H1 (cell line): Measurements from ENCODE around the gene ZXDB. TPM values are rescaled to one million over a fixed set of nuclear protein-coding genes. Genes with fewer than 3 reads are reported as not detected.

ENCODE experiments used
- CTCF ChIA-PET: fragments of 300-600 bp; sonication (Branson Sonifier 250); formaldehyde crosslinking; loops from one replicate; lab custom pipeline; 2021; ENCODE audit not compliant: partially characterized antibody; lab: Charles Lee
- POLR2A ChIA-PET: fragments of 300-600 bp; sonication (Branson Sonifier 250); formaldehyde crosslinking; loops from one replicate; lab custom pipeline; 2021; ENCODE audit warnings: inconsistent platforms; ENCODE audit not compliant: partially characterized antibody; lab: Charles Lee
- DNase-seq, 2 experiments: peaks; one replicate each; pipeline versions ENCODE4 v3.0.0 to v3.0.0-alpha.2; 2010 to 2022; ENCODE audit warnings: low spot score in 2 of 2, low read depth in 1 of 2, mixed read lengths in 1 of 2
- FAIRE-seq: peaks from 2 replicates; lab custom pipeline; 2011; peaks lifted over from hg19 to GRCh38; lab: Jason Lieb, UNC
- H2AFZ ChIP-seq: 2 replicates; pipeline ENCODE4 v1.8.1; 2012; ENCODE audit warnings: low read length, inconsistent platforms
- H2AK5ac ChIP-seq: 2 replicates; pipeline ENCODE4 v1.6.1; 2013; ENCODE audit warnings: low read depth, low read length
- H2BK120ac ChIP-seq: replicated peaks from 2 replicates; pipeline ENCODE3; 2013; ENCODE audit warnings: low read depth, low read length, inconsistent platforms
- H2BK12ac ChIP-seq: 2 replicates; pipeline ENCODE4 v1.6.1; 2013; ENCODE audit warnings: low read depth, low read length
- H2BK15ac ChIP-seq: 2 replicates; pipeline ENCODE4 v1.6.1; 2013; ENCODE audit warnings: low read length
- H2BK20ac ChIP-seq: 2 replicates; pipeline ENCODE4 v1.6.1; 2013; ENCODE audit warnings: low read length
- H2BK5ac ChIP-seq: 2 replicates; pipeline ENCODE4 v1.6.1; 2013; ENCODE audit warnings: low read depth, low read length
- H3K14ac ChIP-seq: 2 replicates; pipeline ENCODE4 v1.6.1; 2013; ENCODE audit warnings: inconsistent platforms; ENCODE audit not compliant: insufficient read length
- H3K18ac ChIP-seq: 2 replicates; pipeline ENCODE4 v1.6.1; 2013; ENCODE audit warnings: low read length; ENCODE audit errors: extremely low read depth
- H3K23ac ChIP-seq: 2 replicates; pipeline ENCODE4 v1.6.1; 2013; ENCODE audit warnings: inconsistent platforms; ENCODE audit not compliant: insufficient read length
- H3K23me2 ChIP-seq: 2 replicates; pipeline ENCODE4 v1.6.1; 2013; ENCODE audit warnings: low read depth, low read length
- H3K27ac ChIP-seq: 2 replicates; pipeline ENCODE4 v1.6.1; 2011; ENCODE audit warnings: low read depth, low read length, inconsistent platforms
- H3K27me3 ChIP-seq, 4 experiments: replicated peaks in 1 of 4; 1 replicate in 1 of 4; 2 replicates in 3 of 4; pipeline versions ENCODE4 v1.6.1 to v1.8.1; 2011 to 2013; ENCODE audit warnings: low read length in 3 of 4, mild to moderate bottlenecking in 3 of 4, inconsistent platforms in 2 of 4, mixed read lengths in 2 of 4, moderate library complexity in 1 of 4; ENCODE audit not compliant: control insufficient read depth in 3 of 4, insufficient read depth in 3 of 4; ENCODE audit errors: extremely low read depth in 1 of 4
- H3K36me3 ChIP-seq, 4 experiments: 2 replicates each; pipeline versions ENCODE4 v1.6.1 to v1.8.1; 2011 to 2013; ENCODE audit warnings: mild to moderate bottlenecking in 4 of 4, low read length in 3 of 4, moderate library complexity in 2 of 4, control low read depth in 1 of 4, inconsistent platforms in 1 of 4; ENCODE audit not compliant: insufficient read depth in 4 of 4, control insufficient read depth in 2 of 4
- H3K4ac ChIP-seq: replicated peaks from 2 replicates; pipeline ENCODE3; 2013; ENCODE audit warnings: low read length, low read depth, mixed read lengths, inconsistent platforms; ENCODE audit not compliant: insufficient read length
- H3K4me1 ChIP-seq, 4 experiments: replicated peaks in 1 of 4; 1 replicate in 1 of 4; 2 replicates in 3 of 4; pipeline versions ENCODE4 v1.6.1 to v1.8.1; 2011 to 2013; ENCODE audit warnings: low read length in 3 of 4, inconsistent platforms in 2 of 4, mixed read lengths in 1 of 4; ENCODE audit not compliant: insufficient read depth in 4 of 4, control insufficient read depth in 3 of 4
- H3K4me2 ChIP-seq, 2 experiments: 2 replicates each; pipeline versions ENCODE4 v1.6.1 to v1.8.1; 2011 to 2013; ENCODE audit warnings: low read depth in 2 of 2, low read length in 2 of 2, control low read depth in 1 of 2, inconsistent platforms in 1 of 2, mild to moderate bottlenecking in 1 of 2; ENCODE audit not compliant: insufficient read depth in 1 of 2
- H3K4me3 ChIP-seq, 4 experiments: fragments of 200-600, 300-600 bp in 1 of 4; sonication (generic), shearing (Covaris generic), sonication (Bioruptor Twin) in 1 of 4; 2 replicates each; pipeline versions ENCODE4 v1.5.1 to v1.8.1; 2011 to 2016; ENCODE audit warnings: low read length in 4 of 4, low read depth in 3 of 4, control low read depth in 2 of 4, inconsistent platforms in 2 of 4, mild to moderate bottlenecking in 2 of 4, mixed read lengths in 1 of 4, moderate library complexity in 1 of 4; ENCODE audit not compliant: insufficient read depth in 2 of 4; ENCODE audit errors: extremely low read depth in 1 of 4
- H3K56ac ChIP-seq: replicated peaks from 2 replicates; pipeline ENCODE3; 2013; ENCODE audit warnings: low read depth, mild to moderate bottlenecking, mixed read lengths, low read length, inconsistent platforms; ENCODE audit not compliant: insufficient read length
- H3K79me1 ChIP-seq: 2 replicates; pipeline ENCODE4 v1.6.1; 2013; ENCODE audit warnings: low read depth, low read length, control low read depth
- H3K79me2 ChIP-seq, 2 experiments: 2 replicates each; pipeline versions ENCODE4 v1.6.1 to v1.8.1; 2012 to 2013; ENCODE audit warnings: low read length in 2 of 2, mild to moderate bottlenecking in 2 of 2, inconsistent platforms in 1 of 2; ENCODE audit not compliant: insufficient read depth in 2 of 2, control insufficient read depth in 1 of 2
- H3K9ac ChIP-seq, 4 experiments: replicated peaks in 1 of 4; 1 replicate in 1 of 4; 2 replicates in 3 of 4; pipeline versions ENCODE4 v1.6.1 to v1.8.1; 2011 to 2013; ENCODE audit warnings: low read depth in 3 of 4, low read length in 3 of 4, control low read depth in 2 of 4, mild to moderate bottlenecking in 2 of 4, moderate library complexity in 2 of 4, inconsistent platforms in 1 of 4; ENCODE audit errors: extremely low read depth in 1 of 4
- H3K9me3 ChIP-seq, 2 experiments: 2 replicates each; pipeline versions ENCODE4 v1.6.1 to v1.8.1; 2012 to 2013; ENCODE audit warnings: mild to moderate bottlenecking in 2 of 2, moderate library complexity in 2 of 2, control low read depth in 1 of 2, inconsistent platforms in 1 of 2, low read depth in 1 of 2, low read length in 1 of 2, mixed read lengths in 1 of 2; ENCODE audit not compliant: insufficient read depth in 2 of 2
- H4K20me1 ChIP-seq, 2 experiments: replicated peaks in 1 of 2; 2 replicates each; pipeline versions ENCODE3 to v1.8.1; 2011 to 2013; ENCODE audit warnings: inconsistent platforms in 2 of 2, low read length in 2 of 2, mild to moderate bottlenecking in 1 of 2; ENCODE audit not compliant: insufficient read depth in 2 of 2, control insufficient read depth in 1 of 2
- H4K5ac ChIP-seq: 2 replicates; pipeline ENCODE4 v1.6.1; 2013; ENCODE audit warnings: low read length, low read depth, mixed read lengths, inconsistent platforms; ENCODE audit not compliant: insufficient read length
- H4K8ac ChIP-seq: 2 replicates; pipeline ENCODE4 v1.8.0; 2013; ENCODE audit warnings: mild to moderate bottlenecking, moderate library complexity, low read length, inconsistent platforms; ENCODE audit not compliant: insufficient read depth; ENCODE audit errors: extremely low read depth
- H4K91ac ChIP-seq: replicated peaks from 2 replicates; pipeline ENCODE3; 2013; ENCODE audit warnings: low read length, mixed read lengths, inconsistent platforms; ENCODE audit not compliant: insufficient read length
- BACH1 ChIP-seq: IDR thresholded peaks from 2 replicates; pipeline ENCODE4 v1.6.1; 2012; ENCODE audit warnings: low read length, improper control_type of control experiment
- CTCF ChIP-seq, 3 experiments: IDR thresholded peaks; 1 replicate in 2 of 3; 2 replicates in 1 of 3; pipeline versions ENCODE4 v1.5.1 to v1.6.1; 2011; ENCODE audit warnings: low read length in 3 of 3, mild to moderate bottlenecking in 3 of 3, inconsistent platforms in 2 of 3, low read depth in 1 of 3, moderate library complexity in 1 of 3; ENCODE audit not compliant: insufficient read depth in 1 of 3; ENCODE audit errors: control extremely low read depth in 1 of 3
- RAD21 ChIP-seq, 2 experiments: IDR thresholded peaks in 1 of 2; conservative IDR thresholded peaks in 1 of 2; 2 replicates each; pipeline ENCODE4 v1.6.1; 2011; ENCODE audit warnings: low read depth in 2 of 2, low read length in 2 of 2, improper control_type of control experiment in 1 of 2, inconsistent platforms in 1 of 2, mild to moderate bottlenecking in 1 of 2, moderate library complexity in 1 of 2
- WGBS, 2 experiments: shearing (Covaris generic) in 1 of 2; methylation state at CpG; one replicate each; pipeline versions ENCODE4 v1.1.6 to v1.1.7; 2013 to 2015; ENCODE audit warnings: low lambda C conversion rate in 2 of 2, mixed read lengths in 2 of 2, inconsistent platforms in 1 of 2, low coverage in 1 of 2, missing lambda C conversion rate in 1 of 2; ENCODE audit not compliant: insufficient replicate concordance in 2 of 2, insufficient coverage in 1 of 2, insufficient read length in 1 of 2; ENCODE audit errors: extremely low coverage in 1 of 2, missing lambda C conversion rate in 1 of 2; 5-methylcytosine and 5-hydroxymethylcytosine counted together
- polyA plus RNA-seq, 7 experiments: library from polyadenylated mRNA; depleted of rRNA in 3 of 7; stranded (reverse) in 5 of 7; unstranded in 2 of 7; fragments of >200 nt in 5 of 7; fragments of 200-250 nt in 2 of 7; gene quantifications; 1 replicate in 5 of 7; 2 replicates in 1 of 7; 4 replicates in 1 of 7; pipeline versions ENCODE4 v1.2.1 to v1.2.3, GENCODE V29; 2011 to 2013; ENCODE audit warnings: missing spikeins in 2 of 7, mixed read lengths in 2 of 7
- total RNA-seq: library from RNA; stranded (reverse); fragmentation: NEBNext Ultra II Directional; extraction: Animal tissue kit (Norgen Biotek cat#: 25700); gene quantifications from 2 replicates; pipeline ENCODE4 v1.2.1, GENCODE V29; 2021

Gene ZXDB
- total and polyA plus RNA-seq, 2 of the 8 experiments (the other 6 are each of a cell fraction or from before 2014, with no cell fraction given) = 4.0 to 6.7 TPM

GRCh38 chrX:57573754-57574153 is 18.1 kb upstream of the ZXDB start:
- Histone ChIP-seq H3K4me3 (no peak overlapping the region), H2BK120ac (no peak overlapping the region), H2BK5ac (no peak overlapping the region), H2BK15ac (no peak overlapping the region), H3K4me1 (no peaks in the 10 kb centered on the region), H3K9ac (no peak overlapping the region), H4K5ac (no peak overlapping the region), H2BK20ac (no peak overlapping the region), H3K79me2 (no peaks in the 10 kb centered on the region), H3K27me3 (no peaks in the 10 kb centered on the region), H4K20me1 (no peaks in the 10 kb centered on the region), H3K27ac (no peak overlapping the region), H3K36me3 (no peaks in the 10 kb centered on the region), H3K23me2 (no peaks in the 10 kb centered on the region), H2AFZ (no peak overlapping the region), H3K4ac (no peak overlapping the region), H2AK5ac (no peak overlapping the region), H3K79me1 (no peaks in the 10 kb centered on the region), H4K8ac (no peak overlapping the region), H3K23ac (no peak overlapping the region), H3K4me2 (no peak overlapping the region), H3K18ac (no peak overlapping the region), H3K56ac (no peak overlapping the region), H2BK12ac (no peak overlapping the region), H3K14ac (no peak overlapping the region), H4K91ac (no peak overlapping the region), H3K9me3 (no peaks in the 10 kb centered on the region)
- no peak for TF ChIP-seq BACH1
- TF ChIP-seq RAD21 (IDR thresholded peaks at IDR 0.05 in 1 of 2, conservative IDR thresholded peaks at IDR 0.05 in 1 of 2; ENCODE audit: low read depth in 2 of 2, low read length in 2 of 2) = peak; percentile 68
- TF ChIP-seq CTCF (IDR thresholded peaks at IDR 0.05; ENCODE audit: control extremely low read depth in 1 of 3, insufficient read depth in 1 of 3, low read depth in 1 of 3, low read length in 3 of 3) = peak in 2 of 3 experiments; percentile 44 to 52; a peak in 3 of 4 replicates
- FAIRE-seq (peak; percentile 86), DNase-seq (no peak)
- ChIA-PET CTCF (interaction anchor here (0.6 kb wide), 1 partner anchor 976 kb away, joined by 4 read pairs; no protein-coding TSS in a partner anchor), POLR2A (no interaction called here)
- WGBS, 2 experiments = 50% methylated on average over 2 of the region's 2 CpGs; no CpG with 5 or more reads in 1 of the 2 experiments
